Stimulated activated CD8-positive, alpha-beta memory T cell treated with anti-CD3 and anti-CD28 coated beads, Interleukin-7, amount 100 ng/mL, for 4 hours (primary cell): Measurements from ENCODE around the gene ASF1A.

Experiments used
- DNase-seq, 2 donors: peaks; one replicate each; pipeline ENCODE4 v3.0.0-alpha.2; 2020; ENCODE audit warnings: low read depth in 2 of 2

The ASF1A gene

DNA sequence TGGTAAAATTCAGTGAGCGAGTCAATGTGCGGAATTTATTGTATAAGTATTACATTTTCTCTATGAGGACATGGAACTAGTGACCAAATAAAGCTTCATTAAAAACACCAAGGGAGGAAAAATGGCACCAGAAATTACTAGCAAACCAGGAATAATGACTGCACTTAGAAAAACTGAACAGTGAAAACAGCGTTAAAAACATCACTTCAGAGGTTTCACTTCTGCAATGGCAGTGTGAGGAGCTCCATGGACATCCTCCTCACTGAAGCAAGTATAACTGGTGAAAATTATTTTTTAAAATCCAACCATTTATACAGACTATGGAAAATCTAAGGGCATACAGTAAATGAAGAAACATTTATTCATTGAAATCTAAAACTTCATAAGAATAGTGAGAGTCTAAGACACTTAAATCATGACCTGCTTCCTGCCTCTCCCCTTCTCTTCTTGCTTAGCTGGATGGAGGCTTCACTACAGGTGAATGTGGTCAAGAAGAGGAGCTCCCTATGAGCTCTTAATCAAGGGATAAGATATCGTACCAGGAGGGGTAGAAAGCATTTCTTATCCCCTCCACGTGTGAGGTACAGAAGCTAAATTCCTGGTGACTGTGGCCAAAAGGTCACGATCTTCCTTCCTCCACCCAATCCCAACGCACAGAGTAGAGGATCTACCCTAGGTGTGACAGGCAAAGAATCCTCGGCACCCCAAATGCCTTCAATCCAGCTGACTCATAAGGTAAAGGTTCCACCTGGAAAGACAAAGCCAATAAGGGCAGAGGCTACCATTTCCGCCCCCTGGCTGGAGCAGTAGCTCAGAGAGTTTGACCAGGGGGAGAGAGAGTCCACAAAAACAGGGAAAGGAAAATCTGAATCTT lies 12.3 kb upstream of the ASF1A start:
- no peak for DNase-seq

DNA sequence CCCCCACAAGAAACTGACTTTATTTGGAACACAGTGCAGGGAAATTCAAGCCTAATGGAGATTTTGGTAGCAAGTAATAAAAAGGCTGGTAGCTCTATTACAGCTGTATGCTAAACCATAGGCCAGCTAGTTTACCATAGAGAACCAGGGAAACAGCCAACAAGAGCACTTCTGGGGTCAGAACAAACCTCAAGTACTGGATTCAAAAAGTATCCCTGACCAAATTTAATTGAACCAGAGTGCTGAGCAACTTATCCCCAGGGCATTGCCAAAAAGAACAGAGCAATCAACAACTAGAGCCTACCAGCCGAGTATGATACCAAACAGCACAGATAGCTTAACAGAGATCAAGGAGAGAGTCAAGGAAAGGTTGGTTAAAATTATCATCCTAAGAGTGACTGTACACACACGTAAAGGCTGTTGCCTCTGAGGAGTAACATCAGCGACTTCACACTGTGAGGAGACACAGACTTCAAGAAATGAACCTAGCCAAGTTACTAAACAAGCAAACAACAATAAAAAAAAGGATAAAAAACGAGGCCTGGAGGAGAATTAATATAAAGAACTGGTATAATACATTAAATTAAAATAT lies 11.5 kb upstream of the ASF1A start:
- no peak for DNase-seq

DNA sequence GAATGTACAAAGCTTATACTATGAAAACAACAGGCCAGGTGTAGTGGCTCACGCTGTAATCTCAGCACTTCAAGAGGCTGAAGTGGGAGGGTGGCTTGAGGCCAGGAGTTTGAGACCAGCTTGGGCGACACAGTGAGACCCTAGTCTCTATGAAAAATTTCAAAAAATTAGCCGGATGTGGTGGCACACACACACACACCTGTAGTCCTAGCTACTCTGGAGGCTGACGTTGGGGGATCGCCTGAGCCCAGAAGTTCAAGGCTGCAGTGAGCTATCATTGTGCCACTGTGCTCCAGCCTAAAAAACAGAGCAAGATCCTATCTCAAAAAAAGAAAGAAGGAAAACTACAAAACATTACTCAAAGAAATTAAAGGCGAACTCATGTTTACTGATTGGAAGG lies 7.3 kb upstream of the ASF1A start:
- no peak for DNase-seq

DNA sequence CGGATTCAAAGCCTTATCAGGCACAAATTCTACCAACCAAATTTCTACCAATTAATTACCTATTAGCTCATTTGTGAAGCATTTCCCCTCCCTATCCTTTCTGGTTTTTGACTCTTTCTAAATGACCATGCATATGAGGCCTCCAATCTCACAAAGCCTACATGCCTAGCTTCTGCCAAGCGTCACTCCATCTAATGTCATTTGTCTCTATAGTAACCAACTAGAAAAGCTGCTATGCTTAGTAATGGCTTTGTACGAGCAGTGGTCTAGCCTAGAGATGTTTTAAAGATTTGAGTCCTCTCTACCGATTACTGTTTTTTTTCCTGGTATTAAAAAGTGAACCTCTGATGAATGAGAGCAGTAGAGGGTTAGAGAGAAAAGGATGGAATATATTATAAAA lies 4.8 kb upstream of the ASF1A start:
- no peak for DNase-seq

DNA sequence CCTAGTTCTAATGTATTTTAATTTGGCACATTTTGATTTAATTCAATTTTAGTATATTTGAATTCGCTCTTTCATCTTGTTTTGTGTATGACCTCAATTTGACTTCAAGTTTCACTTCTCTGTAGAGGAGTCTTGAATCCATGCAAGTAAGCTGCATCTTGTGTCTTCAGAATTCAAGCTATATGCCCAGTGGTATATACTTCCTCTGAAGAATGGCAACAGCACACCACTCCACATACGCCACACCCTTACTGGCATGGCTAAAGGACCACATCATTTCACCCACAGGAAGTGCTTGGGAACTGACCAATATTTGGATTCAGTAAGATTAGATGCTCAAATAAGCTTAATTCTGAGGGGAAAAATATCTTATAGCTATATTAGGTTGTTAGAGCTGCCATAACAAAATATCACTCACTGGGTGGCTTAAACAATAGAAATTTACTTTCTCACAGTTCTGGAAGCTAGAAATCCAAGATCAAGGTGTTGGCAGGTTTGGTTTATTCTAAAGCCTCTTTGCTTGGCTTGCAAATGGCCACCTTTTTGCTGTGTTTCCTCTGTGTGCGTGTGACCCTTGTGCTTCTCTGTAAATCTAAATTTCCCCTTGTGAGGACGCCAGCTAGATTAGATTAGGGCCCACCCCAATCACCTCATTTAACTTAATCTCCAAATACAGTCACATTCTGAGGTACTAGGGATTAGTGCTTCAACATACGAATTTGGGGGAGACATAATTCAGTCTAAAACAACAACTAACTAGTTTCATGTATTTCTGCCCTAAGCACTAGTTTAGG lies 2.8 kb upstream of the ASF1A start:
- DNase-seq = no peak

DNA sequence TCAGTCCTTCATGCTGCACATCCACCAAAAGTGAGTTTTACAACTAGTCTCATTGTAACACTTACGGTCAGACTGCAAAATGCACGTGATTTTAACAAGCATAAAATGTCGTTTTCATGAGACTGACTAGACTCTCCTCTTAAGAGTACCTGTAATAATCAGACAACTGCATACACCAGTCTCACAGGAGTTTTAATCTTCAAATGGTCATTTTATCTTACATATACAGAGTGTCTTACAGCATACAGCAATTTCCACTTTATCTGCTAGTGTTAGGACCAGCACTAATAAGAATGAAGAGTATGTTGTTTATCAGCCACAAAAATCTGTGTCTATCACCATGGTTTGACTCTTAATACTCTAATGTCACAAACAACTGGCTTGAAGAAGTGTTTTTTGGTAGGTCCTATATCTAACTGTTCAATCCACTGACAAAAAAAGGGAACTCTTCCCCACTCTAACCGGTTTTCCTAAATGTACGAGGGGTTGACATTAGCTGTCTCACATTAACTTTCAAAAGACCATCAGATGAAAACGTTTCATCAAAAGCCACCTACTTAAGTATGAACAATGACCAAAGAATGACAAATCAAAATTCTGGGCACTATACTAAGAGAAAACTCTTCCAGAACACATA lies 1.5 kb upstream of the ASF1A start:
- DNase-seq = no peak

DNA sequence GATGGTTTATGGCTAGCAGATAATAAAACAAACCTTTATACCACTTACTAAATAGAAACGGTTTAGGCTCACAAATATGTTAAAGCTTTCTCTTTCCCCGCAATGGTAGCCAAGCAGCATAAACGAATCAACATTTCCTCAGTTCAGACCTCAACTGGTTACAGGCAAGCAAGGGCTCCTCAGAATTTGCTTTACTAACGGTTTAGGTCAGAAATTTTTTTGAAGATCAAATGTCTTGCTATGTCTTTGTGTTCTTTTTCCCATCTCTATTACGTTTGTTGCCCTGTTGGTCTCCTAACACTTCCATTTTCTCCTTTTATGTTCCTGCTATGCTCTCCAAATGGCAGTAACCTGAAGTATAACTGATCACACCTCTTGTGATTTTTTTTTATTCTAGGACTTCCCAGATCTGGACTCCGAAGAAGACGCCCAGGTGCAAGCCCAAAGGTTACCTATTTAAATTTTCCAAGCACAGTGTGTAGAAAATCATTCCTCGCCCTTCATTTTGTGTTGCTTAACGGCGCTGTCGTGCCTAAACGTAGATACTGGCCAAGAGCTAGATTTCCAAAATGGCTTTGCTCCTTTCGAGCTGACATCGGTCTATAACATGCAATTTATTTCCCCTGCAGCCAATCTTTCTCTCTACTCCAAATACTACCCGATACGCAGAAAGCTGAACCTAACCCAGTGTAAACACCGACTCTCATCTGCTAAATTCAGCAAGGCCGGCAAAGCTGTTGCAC lies 717 bp upstream of the ASF1A start:
- DNase-seq = peak; percentile 6 to 9

DNA sequence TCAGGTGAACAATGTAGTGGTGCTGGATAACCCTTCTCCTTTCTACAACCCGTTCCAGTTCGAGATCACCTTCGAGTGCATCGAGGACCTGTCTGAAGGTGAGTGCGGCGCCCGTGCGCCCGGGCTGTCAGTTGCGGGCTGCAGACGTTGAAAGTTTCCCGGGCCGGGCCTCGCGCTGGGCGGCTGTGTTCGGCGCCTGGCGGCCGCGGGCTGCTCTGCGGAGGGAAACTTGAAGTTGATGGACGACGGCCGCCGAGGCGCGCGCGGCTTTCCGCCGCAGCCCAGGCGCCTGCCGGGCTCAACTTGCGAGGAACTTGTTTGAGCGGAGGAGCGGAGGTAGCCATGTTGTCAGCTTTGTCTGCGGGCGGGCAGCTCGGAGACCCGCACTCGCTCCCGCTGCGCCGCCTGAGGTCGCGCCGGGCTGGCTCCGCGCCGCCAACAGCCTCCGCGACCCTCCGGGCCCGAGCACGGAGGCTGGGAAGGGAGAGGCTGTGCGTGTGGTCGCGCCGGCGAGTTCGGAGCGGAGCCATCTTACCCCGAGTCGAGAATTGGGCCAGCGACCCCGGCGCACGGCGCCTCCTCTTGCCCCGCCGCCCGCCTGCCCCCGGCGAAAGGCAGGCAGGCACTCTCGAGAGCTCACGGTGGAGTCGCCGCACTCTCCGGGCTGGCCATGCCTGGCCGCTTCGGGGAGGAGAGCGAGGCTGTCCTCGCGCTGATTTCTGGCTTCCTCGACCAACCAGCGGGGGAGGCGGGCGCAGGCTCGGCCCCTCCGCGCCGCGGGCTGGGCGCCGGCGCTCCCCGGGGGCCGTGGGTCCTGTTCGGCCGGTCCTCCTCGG lies 691 bp downstream of the ASF1A start:
- peak; percentile 15 to 49 for DNase-seq

DNA sequence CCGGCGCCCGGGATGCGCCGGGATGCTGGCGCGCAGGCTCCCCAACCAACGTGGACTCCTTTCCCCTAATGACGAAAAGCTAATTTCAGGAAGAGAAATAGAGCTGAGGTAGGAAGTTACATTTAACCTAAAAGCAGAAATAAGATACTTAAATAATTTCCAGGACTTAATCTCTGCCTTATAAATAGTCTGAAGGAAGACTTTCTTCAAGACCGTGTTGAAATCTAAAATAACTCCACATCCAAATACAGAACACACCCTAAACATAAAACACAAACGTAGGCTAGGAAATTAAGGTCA lies 1.3 kb downstream of the ASF1A start:
- DNase-seq = no peak

DNA sequence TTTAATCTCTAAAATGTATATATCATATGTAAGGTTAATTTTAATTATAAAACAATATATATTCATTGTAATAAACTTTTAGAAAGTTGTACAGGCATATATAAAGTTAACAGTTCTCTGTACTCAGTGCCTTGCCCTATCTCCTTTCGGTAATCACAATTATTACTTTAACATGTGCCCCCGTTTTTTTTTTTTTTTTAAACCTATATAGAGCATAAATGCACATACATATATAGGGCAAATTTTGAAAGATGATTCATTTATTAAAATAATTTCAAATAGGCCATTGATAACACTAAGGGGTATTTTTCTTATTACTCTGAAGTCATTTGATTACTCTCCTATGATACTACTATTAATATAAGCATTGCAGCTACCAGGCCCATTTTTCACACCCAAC lies 1.9 kb downstream of the ASF1A start:
- DNase-seq = no peak

DNA sequence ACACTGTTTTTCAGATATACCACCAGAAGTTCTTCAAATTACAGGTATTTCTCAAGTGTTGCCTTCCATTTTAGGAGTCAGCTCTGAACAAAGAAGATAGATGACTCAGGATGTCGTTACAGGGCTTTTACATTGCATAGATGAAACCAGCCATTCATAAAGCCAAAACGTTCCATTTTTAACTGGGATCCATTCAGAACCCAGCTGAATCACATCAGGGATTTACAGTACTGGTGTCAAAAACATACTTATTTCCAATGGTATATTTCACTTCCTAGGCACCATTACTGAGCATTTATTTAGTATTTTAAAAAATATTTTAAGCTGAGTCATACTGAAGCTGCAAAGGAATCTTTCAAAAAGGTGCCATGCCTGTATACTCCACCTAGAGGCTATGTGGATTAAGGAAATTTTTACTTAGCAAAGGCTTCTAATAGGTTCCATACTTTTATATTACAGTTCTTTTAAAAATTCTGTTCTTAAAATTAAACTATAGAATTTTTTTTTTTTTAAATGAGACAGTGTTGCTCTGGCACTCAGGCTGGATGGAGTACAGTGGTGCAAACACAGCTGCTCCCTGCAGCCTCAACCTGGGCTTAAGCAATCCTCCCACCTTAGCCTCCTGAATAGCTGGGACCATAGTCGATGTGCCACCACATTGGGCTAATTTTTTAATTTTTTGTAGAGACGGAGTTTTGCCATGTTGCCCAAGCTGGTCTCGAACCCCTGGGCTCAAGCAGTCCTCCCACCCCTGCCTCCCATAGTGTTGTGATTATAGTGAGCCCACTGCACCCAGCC lies 2.6 kb downstream of the ASF1A start:
- DNase-seq = no peak

DNA sequence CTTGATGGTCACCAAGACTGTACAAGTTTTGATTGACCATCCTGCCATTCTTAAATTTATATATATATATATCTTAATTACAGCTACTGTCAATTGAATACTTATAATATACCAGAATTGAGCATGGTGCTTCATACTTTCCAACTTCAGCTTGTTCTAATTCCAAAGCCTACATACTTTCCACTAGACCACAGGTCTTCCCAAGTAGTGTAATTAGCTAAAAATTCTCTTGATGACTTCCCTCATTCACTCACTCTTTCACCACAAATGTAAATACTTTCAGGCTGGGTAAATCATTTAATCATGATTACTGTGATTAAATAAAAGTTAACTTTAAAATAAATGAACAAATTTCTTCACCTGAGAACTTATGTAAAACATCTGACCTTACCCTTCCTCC lies 3.4 kb downstream of the ASF1A start:
- no peak for DNase-seq

DNA sequence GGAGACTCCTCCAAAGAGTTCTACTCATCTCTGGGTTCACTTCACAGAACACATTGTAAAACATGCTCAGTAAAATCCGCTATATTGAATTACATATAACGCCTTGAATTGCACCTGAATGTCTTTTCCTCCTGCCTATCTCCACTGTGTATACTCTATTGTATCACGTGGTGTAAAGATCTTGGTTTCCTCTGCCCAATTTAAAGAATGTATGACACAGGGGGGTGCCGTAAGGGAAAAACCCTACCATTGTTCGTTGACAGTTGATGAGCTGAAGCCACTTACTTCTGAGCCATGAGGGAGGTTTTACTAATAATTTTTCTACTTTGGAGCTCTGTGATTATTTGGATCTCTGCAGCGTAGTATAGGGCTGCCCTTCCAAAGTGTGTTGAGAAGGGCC lies 6.0 kb downstream of the ASF1A start:
- DNase-seq = no peak

DNA sequence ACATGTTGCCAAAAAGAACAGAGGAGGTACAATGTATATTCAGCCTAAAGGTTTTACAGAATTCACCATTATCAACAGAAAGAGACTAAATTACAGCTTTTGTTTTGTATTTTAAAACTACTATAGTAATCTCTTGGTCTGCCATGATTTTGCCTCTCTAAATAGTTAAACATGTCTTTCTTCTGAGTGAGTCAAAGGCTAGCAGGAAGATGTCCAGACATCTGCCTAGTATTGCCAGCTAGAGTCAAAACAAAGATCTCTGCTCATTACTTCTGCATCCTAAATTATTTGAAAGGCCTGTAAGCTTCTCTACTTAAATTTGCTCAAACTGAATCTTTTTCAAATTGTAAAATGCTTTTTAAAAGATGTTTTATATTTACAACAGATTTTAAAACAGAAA lies 8.8 kb downstream of the ASF1A start:
- DNase-seq = no peak

DNA sequence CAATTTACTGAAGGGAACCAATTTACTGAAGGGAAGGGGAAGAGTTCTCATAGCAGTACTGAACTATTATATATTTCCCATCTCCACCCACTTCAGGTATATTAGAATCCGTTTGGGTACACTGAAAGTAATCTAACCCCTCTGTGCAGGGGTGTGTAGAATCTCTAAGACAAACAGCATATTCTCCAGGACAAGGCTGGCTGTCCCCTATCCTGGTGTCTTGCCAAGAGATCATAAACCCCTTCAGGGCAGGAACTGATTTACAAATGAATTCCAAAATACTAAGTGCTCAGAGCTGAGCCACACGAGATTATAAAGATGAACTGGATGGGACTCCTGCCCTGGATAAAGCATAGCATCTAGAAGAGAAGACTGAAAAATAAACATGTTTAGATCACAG lies 9.2 kb downstream of the ASF1A start:
- no peak for DNase-seq

DNA sequence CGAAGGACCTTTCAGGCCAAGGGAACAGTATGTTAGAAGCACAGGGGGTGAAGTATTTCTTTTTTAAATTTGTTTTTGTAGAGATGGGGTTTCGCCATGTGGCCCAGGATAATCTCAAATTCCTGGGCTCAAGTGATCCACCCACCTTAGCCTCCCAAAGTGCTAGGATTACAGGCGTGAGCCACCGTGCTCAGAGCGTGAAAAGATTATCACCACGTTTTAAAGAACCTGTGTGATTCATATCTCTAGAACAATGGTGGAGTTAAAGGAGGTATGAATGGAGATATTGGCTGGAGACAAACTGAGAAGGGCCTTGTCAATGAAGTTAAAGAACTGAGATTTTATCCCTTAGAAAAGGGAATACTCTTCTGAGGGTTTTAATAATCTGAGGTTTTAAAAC lies 9.7 kb downstream of the ASF1A start:
- no peak for DNase-seq

DNA sequence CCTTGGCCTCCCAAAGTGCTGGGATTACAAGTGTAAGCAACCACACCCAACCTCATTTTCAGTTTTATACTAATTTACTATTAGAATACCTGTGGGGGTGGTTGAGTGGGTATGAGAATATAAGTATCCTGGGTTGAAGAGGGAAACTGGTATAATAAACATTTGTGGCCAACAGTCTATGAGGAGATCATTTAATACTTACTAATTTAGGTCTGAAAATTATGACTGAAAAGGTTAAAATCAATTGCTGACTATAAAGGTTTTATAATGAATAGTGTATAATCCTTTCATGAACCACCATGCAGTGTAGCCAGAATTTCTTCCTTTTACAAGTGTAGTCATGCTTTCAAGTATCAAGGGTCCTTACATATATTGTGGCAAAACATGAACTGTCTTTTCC lies 11.1 kb downstream of the ASF1A start:
- no peak for DNase-seq

DNA sequence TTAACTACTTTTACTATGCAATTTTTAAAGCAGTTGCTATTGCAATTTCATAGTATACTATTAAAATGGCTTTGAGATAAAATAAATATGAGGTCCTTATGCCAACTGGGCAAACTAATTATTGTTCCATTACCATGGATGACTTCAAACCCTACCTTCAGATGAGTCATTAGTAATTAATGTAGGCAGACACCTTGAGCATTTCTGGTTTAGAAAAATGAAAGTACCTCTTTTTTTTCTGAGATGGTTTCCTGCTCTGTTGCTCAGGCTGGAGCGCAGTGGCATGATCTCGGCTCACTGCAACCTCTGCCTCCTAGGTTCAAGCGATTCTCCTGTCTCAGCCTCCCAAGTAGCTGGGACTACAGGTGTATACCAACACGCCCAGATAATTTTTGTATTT lies 11.9 kb downstream of the ASF1A start:
- DNase-seq = no peak

DNA sequence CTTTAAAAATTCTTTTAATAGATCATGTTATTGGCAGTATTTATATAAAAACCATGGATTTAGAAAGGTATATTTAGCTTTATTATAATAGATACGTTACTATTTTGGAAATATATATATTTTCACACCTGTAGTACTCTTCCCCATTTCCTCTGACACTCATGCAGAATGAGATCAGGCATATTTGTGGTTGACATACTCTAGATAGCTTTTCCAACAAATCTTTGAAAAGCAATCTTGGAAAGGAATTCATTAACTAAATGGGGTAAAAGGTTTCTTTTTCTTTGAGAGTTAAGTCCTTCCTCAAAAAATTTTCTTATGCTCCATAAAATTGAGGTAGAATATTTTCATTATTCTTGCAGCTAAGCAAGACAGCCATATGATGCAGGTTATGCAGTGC lies 14.5 kb downstream of the ASF1A start:
- no peak for DNase-seq

DNA sequence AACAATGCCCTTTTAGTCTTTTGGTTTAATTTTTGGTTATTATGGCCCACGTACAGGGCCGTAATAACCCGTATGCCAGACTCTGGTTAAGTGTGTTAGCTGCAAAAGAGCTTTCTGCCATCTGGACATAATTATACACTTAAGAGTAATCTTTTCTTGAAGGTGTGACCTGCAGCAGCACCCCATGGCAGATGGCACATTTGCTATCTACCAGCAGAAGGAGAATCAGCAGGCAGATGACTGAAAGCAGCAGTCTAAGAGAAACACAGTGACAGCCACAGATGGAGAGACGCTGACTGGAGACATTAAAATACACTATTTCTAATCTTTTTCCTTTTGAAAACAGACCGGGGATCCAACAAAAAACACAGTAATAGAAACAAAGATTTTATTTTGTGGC lies 18.7 kb downstream of the ASF1A start:
- no peak for DNase-seq
